T-helper 1 cell treated with Interleukin-12 subunit alpha and Interleukin-12 subunit beta and Interleukin-4 antibody, amounts not matched to agents 30 ng/mL and 1 ng/mL, for 36 hours (primary cell): ENCODE measurements around the gene PIK3C2B. TPM values are rescaled to one million over a fixed set of nuclear protein-coding genes. Genes with fewer than 3 reads are reported as not detected.

Source experiments
- intact Hi-C: fragments of 100-400 bp; cut with micrococcal nuclease; formaldehyde crosslinking; loops from one replicate; pipeline ENCODE4 v1.15.1; 2024
- total RNA-seq: library from RNA; stranded (reverse); gene quantifications from 2 replicates; pipeline ENCODE4 v1.2.3, GENCODE V29; 2022

The PIK3C2B gene
- 34.0 and 34.8 TPM in 2 replicates for total RNA-seq

GRCh38 chr1:204494281-204495077 is at the start of gene PIK3C2B:
Gene PIK3C2B (minus strand): TSS chr1:204494805. CDS start chr1:204469802, 25,003 bp downstream.
- intact Hi-C loops: loop anchor here (1.0 to 2.0 kb wide), 8 partner anchors 9 to 132 kb away; partner anchors contain the start of gene PPP1R15B

DNA sequence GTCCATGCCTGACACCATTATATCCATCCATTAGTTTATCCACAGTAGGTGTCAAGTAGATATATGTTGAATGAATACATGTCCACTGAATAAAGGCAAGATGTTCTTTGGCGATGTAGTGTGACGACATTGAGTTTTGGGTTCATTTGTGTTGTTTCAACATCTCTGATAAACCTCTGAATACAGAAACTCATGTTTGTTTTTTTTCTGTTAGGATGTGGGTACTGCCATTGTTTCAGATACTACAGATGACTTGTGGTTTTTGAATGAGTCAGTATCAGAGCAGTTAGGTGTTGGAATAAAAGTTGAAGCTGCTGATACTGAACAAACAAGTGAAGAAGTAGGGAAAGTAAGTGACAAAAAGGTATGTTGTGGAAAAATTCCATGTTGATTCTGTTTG is 49.7 kb upstream of the PIK3C2B start:
- intact Hi-C loops: loop anchor here (1.0 to 10.0 kb wide), 7 partner anchors 19 to 680 kb away; partner anchors contain the start of genes MDM4, PPP1R15B, SNRPE and TMCC2

DNA sequence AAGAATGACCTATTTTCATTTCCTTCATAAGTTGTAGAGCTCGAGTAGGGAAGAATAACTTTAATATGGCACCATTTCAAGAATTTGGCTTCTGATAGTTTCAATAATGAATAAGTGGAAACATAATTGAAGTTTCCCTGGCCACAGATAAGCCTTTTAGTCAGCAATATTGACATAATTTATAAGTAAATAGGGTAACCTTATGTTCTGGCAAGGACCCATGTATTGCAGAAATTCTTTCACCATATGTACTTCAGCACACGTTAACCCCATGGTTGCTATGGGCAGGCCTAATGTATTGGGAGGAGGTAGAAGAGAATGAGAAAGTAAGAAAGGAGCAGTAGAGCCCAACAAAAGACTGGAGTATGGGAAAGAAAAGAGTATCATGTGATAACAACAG is 47.0 kb upstream of the PIK3C2B start:
- intact Hi-C loops: loop anchor here (10.0 kb wide), 2 partner anchors 677 to 683 kb away; partner anchors contain the start of genes SNRPE and TMCC2

GRCh38 chr1:204532832-204533231 is 38.2 kb upstream of the PIK3C2B start:
- intact Hi-C loops: no loop called here

- intact Hi-C loops: no loop called here
Measured at GRCh38 chr1:204530932-204531331, 36.3 kb upstream of the PIK3C2B start.

- intact Hi-C loops: no loop called here
Measured at GRCh38 chr1:204529371-204529895, 34.8 kb upstream of the PIK3C2B start.

- intact Hi-C loops: no loop called here
Measured at GRCh38 chr1:204528677-204529076, 34.1 kb upstream of the PIK3C2B start.

DNA sequence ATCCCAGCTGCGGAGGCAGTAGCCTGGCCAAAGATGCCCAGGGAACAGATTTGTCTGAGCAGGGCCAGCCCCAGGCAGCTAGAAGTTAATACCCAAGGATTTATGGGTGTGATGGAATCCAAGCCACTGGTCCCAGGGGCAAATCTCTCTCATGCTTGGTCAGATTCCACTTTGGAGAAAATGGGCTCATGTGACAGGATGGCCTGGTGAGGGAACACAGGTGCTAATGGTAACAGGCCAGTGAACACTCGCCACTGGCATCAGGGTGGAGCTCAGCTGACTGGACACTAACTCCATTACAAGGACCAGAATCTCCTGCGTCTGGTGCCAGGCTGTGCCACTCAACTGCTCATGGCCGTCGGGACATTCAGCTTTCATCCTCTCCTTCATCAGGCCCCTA is 33.6 kb upstream of the PIK3C2B start:
- intact Hi-C loops: no loop called here

- intact Hi-C loops: loop anchor here (5.0 kb wide), 1 partner anchor 702 kb away; the partner anchor contains the start of gene TMCC2
Measured at GRCh38 chr1:204524986-204525385, 30.4 kb upstream of the PIK3C2B start.

GRCh38 chr1:204523605-204524215 is 29.1 kb upstream of the PIK3C2B start:
- intact Hi-C loops: loop anchor here (5.0 kb wide), 1 partner anchor 704 kb away; the partner anchor contains the start of gene TMCC2

DNA sequence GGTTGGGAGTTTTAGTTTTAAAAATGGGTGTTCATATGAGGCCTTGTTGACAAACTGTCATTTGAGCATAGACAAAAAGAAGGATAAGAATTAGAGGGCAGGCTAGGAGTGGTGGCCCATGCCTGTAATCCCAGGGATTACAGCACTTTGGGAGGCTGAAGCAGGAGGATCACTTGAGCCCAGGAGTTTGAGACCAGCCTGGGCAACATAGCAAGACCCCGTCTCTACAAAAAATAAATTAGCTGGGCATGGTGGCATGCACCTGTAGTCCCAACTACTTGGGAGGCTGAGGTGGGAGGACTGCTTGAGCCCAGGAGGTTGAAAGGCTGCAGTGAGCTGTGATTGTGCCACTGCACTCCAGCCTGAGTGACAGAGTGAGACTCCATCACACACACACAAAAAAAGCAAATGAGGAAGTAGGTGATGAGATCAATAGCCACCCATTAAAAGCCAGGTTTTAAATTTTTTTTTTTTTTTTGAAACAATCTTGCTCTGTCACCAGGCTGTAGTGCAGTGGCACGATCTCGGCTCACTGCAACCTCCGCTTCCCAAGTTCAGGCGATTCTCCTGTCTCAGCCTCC is 27.4 kb upstream of the PIK3C2B start:
- intact Hi-C loops: loop anchor here (1.0 to 5.0 kb wide), 5 partner anchors 15 to 705 kb away; partner anchors contain the start of genes PIK3C2B and TMCC2

- intact Hi-C loops: loop anchor here (1.0 to 5.0 kb wide), 5 partner anchors 14 to 706 kb away; partner anchors contain the start of genes PIK3C2B and TMCC2
Measured at GRCh38 chr1:204520834-204521709, 26.5 kb upstream of the PIK3C2B start.

DNA sequence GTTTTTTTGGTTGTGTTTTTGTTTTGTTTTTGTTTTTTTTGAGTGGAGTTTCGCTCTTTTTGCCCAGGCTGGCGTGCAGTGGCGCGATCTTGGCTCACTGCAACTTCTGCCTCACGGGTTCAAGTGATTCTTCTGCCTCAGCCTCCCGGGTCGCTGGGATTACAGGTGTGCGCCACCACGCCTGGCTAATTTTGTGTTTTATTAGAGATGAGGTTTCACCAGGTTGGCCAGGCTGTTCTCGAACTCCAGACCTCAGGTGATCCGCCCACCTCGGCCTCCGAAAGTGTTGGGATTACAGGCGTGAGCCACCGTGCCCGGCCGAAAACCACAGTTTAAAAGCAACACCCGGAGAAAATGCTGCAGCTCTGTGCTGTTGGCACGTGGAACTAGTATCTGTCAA is 22.8 kb upstream of the PIK3C2B start:
- intact Hi-C loops: loop anchor here (2.0 kb wide), 1 partner anchor 49 kb away; no protein-coding TSS in a partner anchor

DNA sequence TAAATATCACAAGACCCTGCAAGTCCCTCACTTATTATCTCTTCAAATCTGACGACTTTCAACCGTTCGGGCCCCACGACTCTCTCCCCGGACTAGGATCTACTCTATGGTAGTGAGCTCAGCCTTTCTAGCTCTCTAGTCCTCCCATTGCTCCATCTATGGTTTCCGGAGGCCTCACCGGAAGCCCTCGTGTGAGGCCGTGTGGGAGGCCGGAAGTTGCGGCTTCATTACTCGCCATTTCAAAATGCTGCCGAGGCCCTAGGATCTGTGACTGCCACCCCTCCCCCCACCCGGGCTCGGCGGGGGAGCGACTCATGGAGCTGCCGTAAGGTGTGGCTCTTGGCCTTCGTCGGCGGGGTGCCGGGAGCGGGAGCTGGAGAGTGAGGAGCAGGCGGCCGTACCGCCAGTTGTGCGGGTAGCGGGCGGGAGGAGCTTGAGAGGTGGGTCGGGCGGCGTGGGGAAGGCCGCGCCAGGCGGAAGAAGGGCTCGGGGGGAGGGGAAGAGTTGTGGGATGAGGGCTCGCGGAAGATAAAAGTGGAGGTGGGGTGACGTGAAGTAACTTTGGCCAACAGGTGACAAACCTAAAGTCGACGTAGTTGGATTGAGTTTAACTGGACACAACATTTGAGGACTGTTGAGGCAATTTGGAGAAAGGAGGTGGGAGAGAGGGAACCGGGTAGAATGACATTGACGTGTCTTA is 21.7 kb upstream of the PIK3C2B start, which contains the start of gene MDM4:
TSS of gene MDM4 (plus strand) at position 227 of the 700 bp plus-strand sequence. CDS start 9,113 bp downstream, outside the sequence.
- intact Hi-C loops: loop anchor here (1.0 to 2.0 kb wide), 4 partner anchors 9 to 105 kb away; partner anchors contain the start of gene PPP1R15B

DNA sequence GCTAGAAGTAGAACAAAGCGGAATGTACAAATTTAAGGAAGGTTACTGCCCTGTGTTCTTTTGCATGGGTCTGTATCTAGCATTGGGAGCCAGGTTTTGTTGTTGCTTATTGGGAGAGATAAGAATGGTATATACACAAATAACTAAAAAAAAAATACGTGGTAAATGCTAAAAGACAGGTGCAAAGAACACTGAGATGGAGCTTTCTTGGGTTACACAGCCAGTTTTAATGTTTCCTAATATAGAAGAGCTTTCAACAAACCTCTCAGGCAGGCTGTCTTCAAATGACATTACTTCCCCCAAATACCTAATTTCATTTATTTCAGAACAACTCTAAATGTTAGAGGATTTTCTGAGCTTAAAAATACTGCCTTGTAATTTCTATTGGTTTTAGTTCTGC is 20.2 kb upstream of the PIK3C2B start:
- intact Hi-C loops: no loop called here

DNA sequence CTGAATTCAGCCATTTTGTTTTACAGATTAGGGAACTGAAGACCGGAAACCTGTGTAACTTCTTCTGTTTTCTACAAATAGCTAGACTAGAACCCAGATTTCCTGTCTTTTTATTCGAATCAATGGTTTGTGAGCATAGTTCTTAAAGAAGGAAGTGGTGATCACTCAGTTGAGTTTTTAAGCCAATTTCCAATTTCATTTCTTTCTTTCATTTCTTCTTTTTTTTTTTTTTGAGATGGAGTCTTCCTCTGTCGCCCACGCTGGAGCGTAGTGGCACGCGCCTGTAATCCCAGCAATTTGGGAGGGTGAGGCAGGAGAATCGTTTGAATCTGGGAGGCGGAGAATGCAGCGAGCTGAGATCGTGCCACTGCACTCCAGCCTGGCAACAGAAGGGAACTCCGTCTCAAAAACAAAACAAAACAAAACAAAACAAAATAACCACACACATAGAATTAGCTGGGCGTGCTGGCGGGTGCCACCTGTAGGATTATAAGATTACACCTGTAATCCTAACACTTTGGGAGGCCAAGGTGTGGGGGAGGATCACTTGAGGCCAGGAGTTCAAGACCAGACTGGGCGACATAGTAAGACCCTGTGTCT is 18.6 kb upstream of the PIK3C2B start:
- intact Hi-C loops: no loop called here

DNA sequence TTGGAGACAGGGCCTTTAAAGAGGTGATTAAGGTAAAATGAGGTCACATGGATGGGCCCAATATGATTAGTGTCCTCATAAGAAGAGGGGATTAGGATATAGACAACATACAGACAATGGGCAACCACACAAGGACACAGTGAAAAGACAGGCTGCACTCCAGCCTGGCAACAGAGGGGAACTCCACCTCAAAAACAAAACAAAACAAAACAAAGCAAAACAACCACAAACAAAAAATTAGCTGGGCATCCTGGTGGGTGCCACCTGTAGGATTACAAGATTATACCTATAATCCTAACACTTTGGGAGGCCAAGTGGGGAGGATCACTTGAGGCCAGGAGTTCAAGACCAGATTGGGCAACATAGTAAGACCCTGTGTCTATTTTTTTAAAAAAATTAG is 16.8 kb upstream of the PIK3C2B start:
- intact Hi-C loops: no loop called here

GRCh38 chr1:204509186-204509635 is 14.6 kb upstream of the PIK3C2B start:
- intact Hi-C loops: loop anchor here (5.0 to 10.0 kb wide), 5 partner anchors 253 to 882 kb away; partner anchors contain the start of genes ATP2B4, RBBP5, SNRPE and ZBED6
